Stimulated activated CD4-positive, alpha-beta T cell treated with anti-CD3 and anti-CD28 coated beads, TNF-alpha, amount 100 ng/mL, for 48 hours (primary cell): ENCODE results near the gene NOD2.
A peak's percentile ranks its signal among the peaks of the same experiment; 100 is the strongest.

Experiments used
- DNase-seq, 3 donors: peaks; one replicate each; pipeline ENCODE4 v3.0.0-alpha.2; 2020; ENCODE audit warnings: low read depth in 3 of 3

NOD2 gene

GRCh38 chr16:50670476-50670875 is 22.9 kb upstream of the NOD2 start:
- DNase-seq: no peak

GRCh38 chr16:50671644-50672260 is 21.7 kb upstream of the NOD2 start:
- peak in 1 of 3 donors; percentile 60 for DNase-seq

- DNase-seq: no peak
Observed at GRCh38 chr16:50673496-50674275, 19.7 kb upstream of the NOD2 start.

- no peak for DNase-seq
Observed at GRCh38 chr16:50674831-50675230, 18.6 kb upstream of the NOD2 start.

GRCh38 chr16:50675686-50676610 is 17.5 kb upstream of the NOD2 start:
- no peak for DNase-seq

GRCh38 chr16:50676684-50677225 is 16.7 kb upstream of the NOD2 start:
- no peak for DNase-seq

GRCh38 chr16:50677351-50677750 is 16.1 kb upstream of the NOD2 start:
- DNase-seq: no peak

GRCh38 chr16:50678531-50678930 is 14.9 kb upstream of the NOD2 start:
- DNase-seq: no peak

- DNase-seq: no peak
Observed at GRCh38 chr16:50679266-50679665, 14.1 kb upstream of the NOD2 start.

GRCh38 chr16:50679676-50680555 is 13.5 kb upstream of the NOD2 start:
- DNase-seq: no peak

- no peak for DNase-seq
Observed at GRCh38 chr16:50680556-50680893, 12.9 kb upstream of the NOD2 start.

GRCh38 chr16:50681021-50681885 is 12.2 kb upstream of the NOD2 start, which contains the start of gene SNX20:
Gene SNX20 (minus strand): TSS chr16:50681312. CDS start chr16:50677526, 3,786 bp downstream.
- no peak for DNase-seq

- DNase-seq: no peak
Observed at GRCh38 chr16:50683689-50684374, 9.6 kb upstream of the NOD2 start.

- no peak for DNase-seq
Observed at GRCh38 chr16:50684823-50685461, 8.5 kb upstream of the NOD2 start.

- no peak for DNase-seq
Observed at GRCh38 chr16:50685462-50686063, 7.8 kb upstream of the NOD2 start.

GRCh38 chr16:50688083-50688482 is 5.3 kb upstream of the NOD2 start:
- no peak for DNase-seq

GRCh38 chr16:50688867-50689266 is 4.5 kb upstream of the NOD2 start:
- DNase-seq: no peak

GRCh38 chr16:50690177-50690576 is 3.2 kb upstream of the NOD2 start:
- DNase-seq: no peak

GRCh38 chr16:50692644-50692998 is 785 bp upstream of the NOD2 start:
- DNase-seq: no peak
